Activated T-helper 1 cell treated with Interleukin-2 at 50 U/mL for 16 hours (primary cell): ENCODE results near the gene TPRG1L.
A peak's percentile ranks its signal among the peaks of the same experiment; 100 is the strongest.

Experiments
- DNase-seq: peaks from one replicate; pipeline ENCODE4 v3.0.0-alpha.2; 2020; ENCODE audit warnings: low read depth

TPRG1L gene

GRCh38 chr1:3645247-3645646 lies 20.4 kb downstream of the TPRG1L start:
- DNase-seq: no peak

DNA sequence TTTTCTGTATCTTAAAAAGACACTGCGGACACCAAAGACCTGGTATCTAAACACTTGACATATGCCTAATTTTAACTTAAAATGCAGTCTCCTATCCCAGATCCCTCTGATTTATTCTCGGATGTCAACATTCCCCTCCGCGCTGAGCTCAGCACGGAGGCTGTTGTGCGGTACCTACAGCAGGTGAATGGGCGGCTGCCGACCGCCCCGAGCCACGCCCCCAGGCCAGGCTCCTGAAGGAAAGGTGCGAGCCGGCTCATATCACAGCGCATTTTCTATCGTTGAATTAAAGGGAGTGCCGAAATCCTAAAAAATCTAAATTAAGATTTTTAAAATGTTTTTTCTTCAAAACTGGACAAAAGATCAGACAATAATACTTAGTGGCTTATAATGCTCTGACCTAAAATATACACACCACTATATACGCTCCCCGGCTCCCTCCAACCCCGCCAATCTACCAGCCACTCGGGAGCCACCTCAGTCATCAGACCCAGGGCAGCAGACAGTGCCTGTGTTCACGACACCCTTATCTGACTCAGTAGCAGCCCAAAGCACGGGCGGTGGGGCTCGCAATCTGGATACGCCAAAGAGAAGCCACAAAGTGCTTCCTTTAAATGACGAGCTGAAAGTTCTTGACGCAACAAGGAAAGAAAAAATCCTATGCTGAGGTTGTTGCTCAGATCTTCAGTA lies 21.0 kb downstream of the TPRG1L start:
- DNase-seq: no peak

- no peak for DNase-seq
Measured at GRCh38 chr1:3646596-3646995, 21.8 kb downstream of the TPRG1L start.

- DNase-seq: peak; percentile 81
Measured at GRCh38 chr1:3649342-3650247, 24.8 kb downstream of the TPRG1L start, which contains the start of gene WRAP73. Gene WRAP73 (minus strand): TSS chr1:3650103. CDS start chr1:3649999, 104 bp downstream.

DNA sequence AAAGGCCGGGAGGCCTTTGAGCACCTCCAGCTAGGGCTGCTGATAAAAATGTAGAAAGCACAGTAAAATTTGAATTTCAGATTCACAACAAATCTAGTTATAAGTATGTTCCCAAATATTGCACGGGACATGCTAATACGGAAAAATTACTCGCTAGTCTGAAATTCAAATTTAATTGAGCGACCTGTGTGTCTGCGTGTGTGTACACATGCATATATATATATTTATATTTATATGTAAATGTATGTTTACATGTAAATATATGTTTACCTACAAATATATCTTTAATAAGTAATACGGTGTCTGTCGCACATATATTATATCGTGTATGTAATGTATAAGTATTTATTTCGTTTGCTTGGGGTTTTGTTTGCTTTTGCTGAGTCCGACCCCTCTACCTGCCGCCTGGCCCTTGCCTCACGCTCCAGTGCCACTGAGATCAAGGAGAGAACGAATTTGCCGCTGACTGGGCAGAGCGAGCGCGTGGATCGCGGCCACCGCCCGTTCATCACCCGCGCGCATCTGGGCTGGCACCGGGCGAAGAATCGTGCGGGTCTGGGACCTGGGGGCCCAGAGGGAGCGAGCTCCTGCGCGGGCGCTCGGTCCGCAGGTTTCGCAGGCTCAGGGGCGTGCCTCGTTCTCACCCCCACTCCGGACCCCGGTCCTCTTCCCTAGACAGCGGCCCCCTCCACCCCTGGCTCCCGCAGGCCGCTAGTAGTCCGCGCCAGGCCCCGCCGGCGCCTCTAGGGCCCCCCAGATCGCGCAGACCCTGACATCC lies 25.6 kb downstream of the TPRG1L start:
- DNase-seq: no peak

- no peak for DNase-seq
Measured at GRCh38 chr1:3651026-3651929, 26.5 kb downstream of the TPRG1L start.

DNA sequence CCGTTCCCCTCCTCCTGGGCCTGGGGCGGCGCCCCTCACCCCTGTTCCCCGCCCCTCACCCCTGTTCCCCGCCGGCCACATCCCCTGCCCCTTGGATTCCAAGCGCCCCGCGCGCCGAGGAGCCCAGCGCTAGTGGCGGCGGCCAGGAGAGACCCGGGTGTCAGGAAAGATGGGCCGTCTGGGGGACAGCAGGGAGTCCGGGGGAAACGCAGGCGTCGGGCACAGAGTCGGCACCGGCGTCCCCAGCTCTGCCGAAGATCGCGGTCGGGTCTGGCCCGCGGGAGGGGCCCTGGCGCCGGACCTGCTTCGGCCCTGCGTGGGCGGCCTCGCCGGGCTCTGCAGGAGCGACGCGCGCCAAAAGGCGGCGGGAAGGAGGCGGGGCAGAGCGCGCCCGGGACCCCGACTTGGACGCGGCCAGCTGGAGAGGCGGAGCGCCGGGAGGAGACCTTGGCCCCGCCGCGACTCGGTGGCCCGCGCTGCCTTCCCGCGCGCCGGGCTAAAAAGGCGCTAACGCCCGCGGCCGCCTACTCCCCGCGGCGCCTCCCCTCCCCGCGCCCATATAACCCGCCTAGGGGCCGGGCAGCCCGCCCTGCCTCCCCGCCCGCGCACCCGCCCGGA lies 27.2 kb downstream of the TPRG1L start, which contains the start of gene TP73:
Gene TP73 (plus strand): TSS at position 587 of the 618 bp plus-strand sequence. CDS start 29,850 bp downstream, outside the sequence.
- no peak for DNase-seq

DNA sequence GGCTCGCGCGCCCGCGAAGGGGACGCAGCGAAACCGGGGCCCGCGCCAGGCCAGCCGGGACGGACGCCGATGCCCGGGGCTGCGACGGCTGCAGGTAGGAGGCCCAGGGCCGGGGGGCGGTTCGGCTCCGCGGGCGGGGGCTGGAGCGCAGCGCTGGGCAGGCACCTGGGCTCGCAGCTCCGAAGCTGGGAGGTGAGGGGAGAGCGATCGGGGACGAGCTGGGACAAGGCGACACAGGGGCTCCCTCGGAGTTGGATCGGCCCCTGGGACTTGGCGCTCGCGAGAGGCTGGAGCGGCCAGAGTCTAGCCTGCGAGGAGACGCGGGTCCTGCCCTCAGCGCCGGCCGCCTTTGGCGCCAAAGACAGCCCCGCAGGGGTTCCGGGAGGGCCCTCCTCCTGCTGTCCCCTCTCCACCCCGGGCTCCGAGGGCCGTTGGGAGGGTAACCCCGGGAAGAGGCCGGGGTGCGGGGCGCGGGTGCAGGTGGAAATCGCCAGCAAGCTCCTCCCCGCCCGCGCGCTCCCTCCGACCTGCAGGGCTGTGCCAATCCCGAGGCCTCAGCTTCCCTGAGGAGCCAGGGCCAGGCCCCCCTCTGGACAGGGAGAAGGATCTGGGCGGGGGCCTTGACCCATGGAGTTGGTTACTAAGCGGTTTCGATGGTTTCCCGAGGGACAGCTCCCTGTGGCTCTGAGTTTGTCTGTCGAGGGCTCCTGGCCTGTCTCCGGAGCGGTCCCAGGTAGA lies 27.9 kb downstream of the TPRG1L start:
- DNase-seq: no peak

- DNase-seq: no peak
Measured at GRCh38 chr1:3653286-3653618, 28.4 kb downstream of the TPRG1L start.

GRCh38 chr1:3654549-3655281 lies 29.9 kb downstream of the TPRG1L start:
- no peak for DNase-seq

GRCh38 chr1:3656450-3657095 lies 31.8 kb downstream of the TPRG1L start:
- no peak for DNase-seq

- DNase-seq: no peak
Measured at GRCh38 chr1:3657096-3657475, 32.3 kb downstream of the TPRG1L start.

DNA sequence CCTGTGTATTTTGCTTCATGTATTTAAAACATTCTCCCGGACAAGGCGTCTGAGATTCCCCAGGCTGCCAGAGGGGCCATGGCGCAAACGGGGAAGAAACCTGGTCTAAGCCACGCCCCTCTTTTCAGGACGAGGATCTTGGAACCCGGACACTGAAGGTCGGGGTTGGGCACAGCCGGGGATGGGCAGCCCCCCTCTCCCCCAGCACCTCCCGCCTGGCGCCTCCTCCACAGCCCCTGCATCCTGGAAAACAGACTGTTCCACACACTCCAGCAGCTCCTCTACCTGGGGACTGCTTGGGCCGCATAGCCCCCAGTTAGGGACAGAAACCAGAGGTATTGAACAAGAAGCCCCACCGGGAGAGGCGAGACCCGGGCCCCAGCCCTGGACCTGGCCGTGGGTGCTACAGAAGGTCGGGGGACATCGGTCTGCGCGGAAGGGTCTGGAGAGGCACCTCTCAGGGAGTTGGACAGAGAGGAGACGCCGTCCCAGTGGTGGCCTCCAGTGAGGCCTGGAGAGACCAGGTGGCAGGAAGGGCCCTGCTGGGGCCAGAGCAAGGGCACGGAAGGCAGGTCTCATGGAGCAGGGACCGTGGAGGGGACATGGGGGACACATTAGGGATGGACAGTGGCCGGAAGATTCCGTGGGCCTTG lies 32.9 kb downstream of the TPRG1L start:
- DNase-seq: no peak

DNA sequence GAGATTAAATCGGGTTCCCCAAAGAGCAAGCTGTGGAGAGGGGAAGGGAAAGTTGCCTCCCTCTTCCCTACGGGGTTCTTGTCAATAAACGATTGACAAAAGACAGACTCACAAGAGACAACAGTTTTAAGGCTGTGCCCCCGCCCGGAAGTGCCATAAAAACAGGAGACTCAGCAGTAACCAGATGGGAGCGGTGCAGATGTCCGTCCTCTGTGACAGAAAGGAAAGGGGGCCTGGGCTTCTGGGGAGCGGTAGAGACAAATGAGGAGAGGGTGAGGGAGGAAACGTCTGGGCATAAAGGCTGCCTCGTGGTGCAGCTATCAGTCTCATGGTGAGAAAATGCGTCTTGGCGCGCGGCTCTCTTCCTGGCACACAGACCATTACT lies 33.4 kb downstream of the TPRG1L start:
- no peak for DNase-seq

DNA sequence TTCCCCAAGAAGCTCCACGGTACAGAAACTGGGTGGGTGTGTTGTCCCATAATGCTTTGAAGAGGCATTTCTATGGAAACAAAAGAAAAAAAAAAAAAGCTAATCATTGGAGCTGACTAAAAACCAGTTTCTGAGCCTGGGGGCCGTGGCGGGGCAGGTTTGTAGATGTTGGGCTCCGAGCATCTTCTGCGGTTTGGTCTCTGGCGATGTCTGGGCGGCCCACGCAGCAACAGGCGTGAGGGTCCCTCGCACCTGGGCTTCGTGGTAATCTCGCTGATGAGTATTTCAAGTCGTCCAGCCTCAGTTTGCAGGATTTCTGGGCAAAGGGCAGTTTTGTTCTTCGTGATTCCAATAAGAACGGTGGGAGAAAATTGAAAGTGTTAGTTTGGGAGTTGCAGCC lies 34.3 kb downstream of the TPRG1L start:
- no peak for DNase-seq

- DNase-seq: no peak
Measured at GRCh38 chr1:3660704-3661103, 35.9 kb downstream of the TPRG1L start.

- no peak for DNase-seq
Measured at GRCh38 chr1:3661631-3662030, 36.8 kb downstream of the TPRG1L start.

DNA sequence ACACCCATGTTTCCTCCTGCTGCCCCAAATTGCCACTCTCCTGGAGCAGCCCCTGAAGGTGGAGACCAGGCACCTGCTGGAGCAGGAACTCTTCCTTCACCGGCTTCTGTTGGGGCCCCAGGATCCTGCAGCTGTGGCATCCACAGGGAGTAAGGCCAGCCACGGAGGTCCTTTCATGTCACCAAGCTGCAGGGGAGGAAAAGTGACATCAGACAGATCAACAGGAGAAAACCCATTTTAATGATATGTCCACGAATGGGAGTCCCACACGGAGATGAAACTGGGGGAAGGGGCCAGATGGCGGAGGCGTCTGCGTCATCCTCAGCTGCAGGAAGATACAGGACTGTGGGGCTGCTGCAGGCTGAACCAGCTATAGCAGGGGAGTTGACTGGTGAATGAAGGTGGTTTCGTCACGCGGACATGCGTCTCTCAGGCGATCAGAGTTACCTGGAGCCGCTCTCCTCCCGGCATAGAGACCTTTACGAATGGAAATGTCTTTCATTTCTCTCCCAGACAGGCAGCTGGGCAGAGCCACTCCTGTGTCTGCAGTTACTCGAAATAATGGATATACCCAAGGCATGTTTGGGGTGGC lies 37.4 kb downstream of the TPRG1L start:
- no peak for DNase-seq
